Hindlimb muscle (tissue), 1 donor: ENCODE measurements around the gene NUP42. TPM values are rescaled to one million over a fixed set of nuclear protein-coding genes. Genes with fewer than 3 reads are reported as not detected.
"Not testable (repeated sequence)": the region's sequence is repeated elsewhere in the genome, so short reads cannot be mapped to it uniquely, and the experiment has no call there.

Source experiments
- DNase-seq: peaks from one replicate; pipeline ENCODE4 v3.0.0-alpha.2; 2013
- polyA plus RNA-seq: library from polyadenylated mRNA; unstranded; fragments of 120-200 nt; gene quantifications from one replicate; pipeline ENCODE4 v1.2.1, GENCODE V29; 2013; ENCODE audit not compliant: insufficient read length

Gene NUP42, protein sequence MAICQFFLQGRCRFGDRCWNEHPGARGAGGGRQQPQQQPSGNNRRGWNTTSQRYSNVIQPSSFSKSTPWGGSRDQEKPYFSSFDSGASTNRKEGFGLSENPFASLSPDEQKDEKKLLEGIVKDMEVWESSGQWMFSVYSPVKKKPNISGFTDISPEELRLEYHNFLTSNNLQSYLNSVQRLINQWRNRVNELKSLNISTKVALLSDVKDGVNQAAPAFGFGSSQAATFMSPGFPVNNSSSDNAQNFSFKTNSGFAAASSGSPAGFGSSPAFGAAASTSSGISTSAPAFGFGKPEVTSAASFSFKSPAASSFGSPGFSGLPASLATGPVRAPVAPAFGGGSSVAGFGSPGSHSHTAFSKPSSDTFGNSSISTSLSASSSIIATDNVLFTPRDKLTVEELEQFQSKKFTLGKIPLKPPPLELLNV
- 31.7 TPM for polyA plus RNA-seq

DNA sequence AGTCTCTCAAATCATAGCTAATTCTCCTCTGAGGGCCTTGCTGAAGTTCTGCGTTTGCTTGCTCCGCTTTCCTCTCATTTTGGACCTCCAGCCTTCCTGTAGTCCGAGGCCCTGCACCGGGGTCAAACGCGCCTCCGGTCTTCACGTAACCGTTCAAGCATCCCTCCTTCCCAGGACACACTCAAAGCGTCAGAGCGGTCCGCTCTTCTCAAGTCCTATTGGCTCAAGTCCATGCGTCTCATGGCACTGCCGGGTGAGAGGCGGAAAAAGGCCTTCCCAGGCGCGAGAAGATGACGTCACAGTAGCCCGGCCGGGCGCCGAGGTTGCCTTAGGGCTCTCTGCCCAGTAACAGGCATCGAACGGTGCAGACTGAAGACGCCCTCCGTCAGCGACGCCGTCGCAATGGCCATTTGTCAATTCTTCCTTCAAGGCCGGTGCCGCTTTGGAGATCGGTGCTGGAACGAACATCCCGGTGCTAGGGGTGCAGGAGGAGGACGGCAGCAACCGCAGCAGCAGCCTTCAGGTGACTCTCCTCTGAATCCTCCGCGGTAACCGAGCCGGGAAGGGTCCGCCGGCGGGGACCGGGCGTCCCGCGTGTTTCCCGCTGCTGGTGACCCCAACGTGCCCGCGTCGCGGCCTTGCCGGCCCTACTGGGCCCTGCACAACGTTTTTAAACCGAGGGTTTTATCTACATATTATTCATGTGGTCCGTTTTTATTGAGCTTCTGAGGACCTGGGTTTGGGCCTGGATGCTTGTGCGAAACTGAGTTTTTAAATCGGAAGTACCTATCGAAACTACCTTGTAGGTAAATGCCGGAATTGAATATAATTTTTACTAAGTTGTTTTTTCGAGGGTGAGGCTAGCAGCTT, at the start of gene NUP42:
Gene NUP42, plus strand, starts transcription at position 365 of the 870 bp plus-strand sequence. Its CDS starts 38 bp downstream, at position 403.
- DNase-seq: peak; percentile 97

DNA sequence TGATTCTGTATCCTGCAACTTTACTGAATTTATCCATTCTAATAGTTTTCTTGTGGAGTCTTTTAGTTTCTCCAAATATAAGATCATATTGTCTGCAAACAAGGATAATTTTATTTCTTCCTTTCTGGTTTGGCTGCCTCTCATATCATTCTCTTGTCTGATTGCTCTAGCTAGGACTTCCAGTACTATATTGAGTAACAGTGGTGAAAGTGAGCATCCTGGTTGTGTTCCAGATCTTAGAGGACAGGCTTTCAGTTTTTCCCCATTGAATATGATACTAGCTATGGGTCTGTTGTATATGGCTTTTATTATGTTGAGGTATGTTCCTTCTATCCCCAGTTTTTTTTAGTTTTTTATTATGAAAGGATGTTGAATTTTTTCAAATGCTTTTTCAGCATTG, 48.1 kb upstream of the NUP42 start:
- no peak for DNase-seq

- DNase-seq: no peak
Measured at GRCh38 chr7:23135755-23136154, 46.1 kb upstream of the NUP42 start.

- DNase-seq: no peak
Measured at GRCh38 chr7:23136216-23136615, 45.6 kb upstream of the NUP42 start.

GRCh38 chr7:23157679-23158078, 24.2 kb upstream of the NUP42 start:
- DNase-seq: no peak

- no peak for DNase-seq
Measured at GRCh38 chr7:23158546-23158945, 23.3 kb upstream of the NUP42 start.

- no peak for DNase-seq
Measured at GRCh38 chr7:23161482-23161881, 20.4 kb upstream of the NUP42 start.

GRCh38 chr7:23164846-23165245, 17.0 kb upstream of the NUP42 start:
- no peak for DNase-seq

- DNase-seq: no peak
Measured at GRCh38 chr7:23165316-23165715, 16.5 kb upstream of the NUP42 start.

- no peak for DNase-seq
Measured at GRCh38 chr7:23167691-23168090, 14.2 kb upstream of the NUP42 start.

- DNase-seq: no peak
Measured at GRCh38 chr7:23168111-23168885, 13.6 kb upstream of the NUP42 start.

GRCh38 chr7:23175938-23176337, 5.9 kb upstream of the NUP42 start:
- DNase-seq: no peak

DNA sequence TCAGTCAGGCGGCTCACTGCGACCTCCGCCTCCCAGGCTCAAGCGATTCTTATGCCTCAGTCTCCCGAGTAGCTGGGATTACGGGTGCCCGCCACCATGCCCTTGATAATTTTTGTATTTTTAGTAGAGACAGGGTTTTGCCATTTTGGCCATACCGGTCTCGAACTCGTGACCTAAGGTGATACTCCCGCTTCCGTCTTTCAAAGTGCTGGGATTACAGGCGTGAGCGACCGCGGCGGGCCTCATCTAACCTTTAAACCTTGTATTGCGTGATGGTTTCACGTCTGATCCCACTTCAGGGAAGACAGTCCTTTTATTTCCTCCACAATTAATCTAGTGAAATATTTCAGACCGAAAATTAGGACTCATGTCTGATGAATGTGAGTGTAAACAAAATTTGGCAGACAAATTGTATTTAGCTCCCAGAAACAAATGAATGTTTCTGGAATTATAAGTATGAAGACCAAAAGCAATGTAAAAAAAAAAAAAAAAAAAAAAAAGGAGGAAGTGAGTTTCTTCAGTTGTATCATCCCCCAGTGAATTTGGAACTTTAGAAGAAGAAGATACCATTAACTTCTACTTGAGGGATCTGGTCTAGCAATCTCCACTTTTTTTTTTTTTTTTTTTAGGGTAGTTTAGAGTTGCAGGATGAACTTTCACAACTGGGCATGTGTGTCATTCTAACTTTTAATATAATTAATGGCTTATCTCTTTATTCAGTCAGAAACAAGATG, 1.6 kb downstream of the NUP42 start:
- DNase-seq: no peak

DNA sequence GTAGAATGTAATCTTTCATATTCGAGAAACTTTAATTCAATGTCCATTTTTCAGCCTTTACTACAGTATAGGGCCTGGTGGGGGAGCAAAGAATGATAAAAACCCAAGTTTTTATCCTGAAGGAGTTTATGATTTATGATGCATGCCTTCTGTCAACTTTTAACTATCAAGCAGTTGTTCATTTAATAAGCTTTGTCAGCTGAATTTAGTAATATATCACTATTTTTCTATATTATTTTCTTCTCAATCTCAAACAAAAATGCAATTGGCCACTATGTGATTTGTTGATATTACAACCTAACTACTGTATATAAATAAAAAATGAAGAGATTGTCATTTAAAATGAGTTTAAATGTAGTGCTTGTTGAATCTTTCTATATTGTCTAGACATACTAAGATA, 2.4 kb downstream of the NUP42 start:
- DNase-seq: no peak

- DNase-seq: peak; percentile 61
Measured at GRCh38 chr7:23184709-23185359, 3.0 kb downstream of the NUP42 start.

DNA sequence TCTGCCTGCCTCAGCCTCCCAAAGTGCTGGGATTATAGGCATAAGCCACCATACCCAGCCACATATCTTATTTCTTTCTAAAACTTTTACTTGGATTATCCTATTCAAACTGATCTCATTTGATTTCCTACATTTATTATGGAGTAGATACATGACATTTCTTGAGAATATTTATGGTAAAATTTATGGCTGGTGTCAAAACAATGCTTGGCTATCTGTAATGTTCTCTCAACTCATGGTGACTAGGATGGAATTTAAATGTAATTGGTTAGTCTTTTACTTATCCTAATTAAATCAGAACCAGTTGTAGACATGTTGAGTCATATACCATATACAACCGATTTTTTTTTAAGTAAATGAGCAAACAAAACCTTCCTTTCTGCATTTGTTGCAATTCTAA, 4.1 kb downstream of the NUP42 start:
- DNase-seq: no peak

GRCh38 chr7:23191022-23191421, 9.2 kb downstream of the NUP42 start:
- DNase-seq: no peak

DNA sequence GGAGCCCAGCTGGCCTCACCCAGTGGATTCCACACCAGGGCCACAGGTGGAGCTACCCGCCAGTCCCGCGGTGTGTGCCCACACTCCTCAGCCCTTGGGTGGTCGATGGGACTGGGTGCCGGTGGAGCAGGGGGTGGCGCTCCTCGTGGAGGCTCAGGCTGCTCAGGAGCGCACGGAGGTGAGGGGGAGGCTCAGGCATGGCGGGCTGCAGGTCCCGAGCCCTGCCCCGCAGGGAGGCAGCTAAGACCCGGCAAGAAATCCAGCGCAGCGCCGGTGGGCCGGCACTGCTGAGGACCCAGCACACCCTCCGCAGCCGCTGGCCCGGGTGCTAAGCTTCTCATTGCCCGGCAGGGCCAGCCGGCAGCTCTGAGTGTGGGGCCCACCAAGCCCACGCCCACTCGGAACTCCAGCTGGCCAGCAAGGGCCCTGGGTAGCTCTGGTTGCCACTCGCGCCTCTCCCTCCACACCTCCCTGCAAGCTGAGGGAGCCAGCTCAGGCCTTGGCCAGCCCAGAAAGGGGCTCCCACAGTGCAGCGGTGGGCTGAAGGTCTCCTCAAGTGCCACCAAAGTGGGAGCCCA, 11.9 kb downstream of the NUP42 start:
- DNase-seq: not testable (repeated sequence)

DNA sequence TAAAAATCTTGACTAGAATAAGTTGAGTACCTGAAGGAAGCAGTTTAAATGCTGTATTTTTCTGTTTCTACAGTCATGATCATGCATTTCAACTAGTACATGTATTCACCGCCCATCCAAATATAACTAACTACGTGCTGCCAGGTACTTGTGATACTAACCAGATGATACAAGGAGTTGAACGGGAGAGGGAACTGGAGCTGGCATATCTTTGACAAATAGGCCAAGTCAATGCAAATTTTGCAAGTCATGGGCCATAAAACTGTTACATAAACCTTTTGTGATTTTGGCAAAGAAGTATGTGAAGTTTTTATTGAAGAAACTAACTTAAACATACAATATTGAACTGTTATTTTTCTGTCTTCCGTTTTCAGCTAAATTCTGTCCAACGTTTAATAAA, 14.5 kb downstream of the NUP42 start:
- no peak for DNase-seq

- not testable (repeated sequence) for DNase-seq
Measured at GRCh38 chr7:23197745-23198144, 15.9 kb downstream of the NUP42 start.

- DNase-seq: no peak
Measured at GRCh38 chr7:23200331-23200730, 18.5 kb downstream of the NUP42 start.
